Activated CD8-positive, alpha-beta memory T cell treated with anti-CD3 and anti-CD28 coated beads, Interleukin-2, amount 50 U/mL, for 1 hour (primary cell): ENCODE data around the gene RHO.

ENCODE experiments used
- DNase-seq: peaks from one replicate; pipeline ENCODE4 v3.0.0-alpha.2; 2020; ENCODE audit errors: extremely low read depth

RHO gene

DNA sequence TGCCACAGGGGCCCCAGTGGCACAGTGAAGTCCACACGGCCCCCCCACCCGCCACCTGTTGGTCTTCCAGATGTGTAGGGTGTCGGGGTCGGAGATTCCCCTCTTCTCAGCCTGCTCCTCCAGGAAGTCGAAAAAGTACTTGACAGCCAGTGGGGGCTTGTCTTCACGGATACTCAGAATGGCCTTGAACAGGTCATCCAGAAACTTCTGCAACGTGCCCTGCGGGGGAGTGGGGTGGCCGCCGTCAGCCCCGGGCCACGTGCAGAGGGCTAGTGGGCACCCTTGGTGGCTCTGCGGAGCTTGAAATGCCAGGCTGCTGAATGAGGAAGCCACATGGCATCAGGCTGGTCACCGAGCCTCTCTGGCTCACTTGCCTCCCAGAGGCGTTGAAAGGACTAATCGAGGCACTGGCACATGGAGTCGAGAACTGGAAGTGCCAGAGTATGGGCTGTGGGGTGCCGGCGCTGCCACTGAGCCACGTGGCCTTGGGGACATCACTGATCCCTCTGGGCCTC is 31.2 kb downstream of the RHO start:
- DNase-seq: no peak

DNA sequence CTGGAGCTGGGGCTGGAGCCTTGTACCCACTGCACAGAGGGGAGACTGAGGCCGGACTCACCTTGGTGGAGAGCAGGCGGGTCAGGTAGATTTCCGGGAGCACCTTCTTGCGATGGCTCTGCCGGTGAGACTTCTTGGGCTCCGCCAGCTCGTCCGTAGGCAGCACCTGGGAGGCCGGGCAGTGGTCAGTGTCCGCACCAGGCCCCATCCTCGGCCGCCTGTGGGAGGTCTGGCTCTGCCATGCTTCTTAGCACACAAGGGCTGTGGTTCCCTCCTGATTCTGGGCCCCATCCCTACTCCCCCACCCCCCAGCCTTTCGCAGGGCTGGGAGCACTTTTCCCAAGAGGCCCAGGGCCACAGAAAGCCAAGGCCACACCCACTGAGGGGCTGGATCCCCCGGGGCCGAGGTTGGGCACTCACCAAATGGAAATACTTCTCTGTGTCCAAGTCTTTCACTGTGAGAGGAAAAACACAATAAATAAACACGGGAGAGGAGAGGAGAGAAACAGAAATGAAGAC is 31.9 kb downstream of the RHO start:
- DNase-seq: no peak

DNA sequence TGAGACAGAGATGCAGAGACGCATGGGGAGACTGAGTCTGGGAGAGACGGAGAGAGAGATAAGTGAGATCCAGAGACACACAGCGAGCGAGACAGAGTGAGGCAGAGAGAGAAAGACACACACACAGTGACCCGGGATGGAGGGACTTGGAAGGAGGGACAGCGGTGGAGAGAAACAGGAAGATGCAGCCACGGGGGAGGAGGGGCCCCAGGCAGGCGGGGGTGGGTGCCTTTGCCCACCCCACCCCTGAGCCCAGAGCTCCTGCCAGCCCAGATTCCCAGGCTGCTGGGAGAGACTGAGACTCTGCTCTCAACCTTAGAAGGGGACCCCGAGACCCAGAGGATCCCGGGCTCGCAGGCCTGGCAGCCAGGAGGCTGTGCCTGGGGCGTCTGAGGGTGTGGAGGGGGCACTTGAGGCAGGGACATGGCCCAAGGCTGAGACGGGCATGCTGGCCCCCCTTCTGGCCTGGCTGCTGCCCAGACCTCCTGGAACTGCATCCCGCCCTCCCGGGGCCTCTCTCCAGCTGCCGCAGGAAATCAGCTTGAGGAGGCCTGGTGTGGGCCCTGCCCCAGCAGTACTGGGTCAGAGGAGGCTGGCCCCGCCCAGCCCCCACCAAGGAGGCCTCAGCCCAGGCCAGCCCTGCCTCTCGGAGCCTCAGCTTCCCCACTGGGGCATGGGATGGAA is 32.6 kb downstream of the RHO start:
- DNase-seq: no peak

DNA sequence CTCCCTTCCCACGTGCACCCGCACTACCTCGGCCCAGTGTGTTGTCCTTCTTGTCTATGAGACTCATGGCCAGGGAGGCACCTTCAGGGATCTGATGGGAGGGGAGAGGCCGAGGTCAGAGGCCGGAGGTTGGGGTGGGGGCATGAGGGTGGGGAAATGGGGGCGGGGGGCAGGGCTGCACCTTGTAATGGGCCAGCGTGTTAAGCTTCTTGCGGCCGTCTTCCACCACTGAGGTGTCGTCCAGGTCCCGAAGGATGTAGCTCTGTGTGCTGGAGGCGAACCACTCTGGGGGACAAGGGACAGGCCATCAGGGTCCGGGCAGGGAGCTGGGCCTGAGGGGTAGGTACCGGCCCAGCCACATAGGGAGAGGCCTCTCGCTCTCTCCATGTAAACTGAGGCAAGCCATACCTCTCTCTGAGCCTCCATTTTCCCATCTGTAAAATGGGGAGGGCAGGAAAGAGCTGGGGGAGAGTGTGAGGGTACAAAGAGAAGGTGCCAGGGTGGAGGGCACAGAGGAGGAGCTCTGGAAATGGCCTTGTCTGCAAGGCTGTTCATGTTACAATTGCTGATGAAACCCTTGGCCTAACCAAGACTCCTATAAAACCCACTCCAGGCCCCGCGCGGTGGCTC is 33.3 kb downstream of the RHO start:
- DNase-seq: no peak

DNA sequence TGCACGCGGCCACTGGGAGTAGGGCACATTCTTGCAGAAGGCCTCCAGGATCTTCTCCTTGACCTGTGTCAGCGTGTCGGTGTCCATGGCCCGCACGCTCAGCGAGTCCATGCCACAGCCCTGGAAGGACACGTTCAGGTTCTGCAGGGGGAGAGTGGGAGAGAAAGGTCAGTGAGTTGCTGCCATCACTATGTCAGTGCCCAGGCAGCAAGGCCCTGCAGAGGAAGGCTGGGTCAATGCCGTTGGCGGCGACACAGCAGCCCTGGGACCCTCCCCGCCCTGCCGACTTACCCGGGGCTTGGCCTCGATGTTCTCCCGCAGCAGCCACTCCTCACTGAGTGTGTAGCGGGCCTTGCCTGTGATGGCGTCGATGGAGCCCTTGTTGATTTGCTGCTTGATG is 34.4 kb downstream of the RHO start:
- no peak for DNase-seq

DNA sequence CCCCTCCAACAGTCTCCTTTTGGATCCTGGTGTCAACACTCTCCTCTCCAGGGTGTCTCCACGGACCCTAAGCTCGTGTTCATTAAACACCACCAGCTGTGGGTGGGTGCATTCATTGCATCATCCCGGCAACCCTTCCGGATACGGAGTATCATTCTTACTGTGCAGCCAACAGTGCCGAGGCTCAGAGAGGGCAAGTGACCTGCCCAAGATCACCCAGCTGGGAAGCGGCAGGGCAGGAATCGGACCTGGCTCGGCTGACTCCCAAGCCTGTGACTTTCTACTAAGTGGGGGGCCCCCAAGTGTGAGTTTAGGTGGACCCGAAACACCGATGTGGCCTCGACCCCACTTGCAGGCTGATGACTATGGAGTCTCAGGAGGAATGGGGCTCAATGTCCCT is 34.9 kb downstream of the RHO start:
- DNase-seq: no peak

DNA sequence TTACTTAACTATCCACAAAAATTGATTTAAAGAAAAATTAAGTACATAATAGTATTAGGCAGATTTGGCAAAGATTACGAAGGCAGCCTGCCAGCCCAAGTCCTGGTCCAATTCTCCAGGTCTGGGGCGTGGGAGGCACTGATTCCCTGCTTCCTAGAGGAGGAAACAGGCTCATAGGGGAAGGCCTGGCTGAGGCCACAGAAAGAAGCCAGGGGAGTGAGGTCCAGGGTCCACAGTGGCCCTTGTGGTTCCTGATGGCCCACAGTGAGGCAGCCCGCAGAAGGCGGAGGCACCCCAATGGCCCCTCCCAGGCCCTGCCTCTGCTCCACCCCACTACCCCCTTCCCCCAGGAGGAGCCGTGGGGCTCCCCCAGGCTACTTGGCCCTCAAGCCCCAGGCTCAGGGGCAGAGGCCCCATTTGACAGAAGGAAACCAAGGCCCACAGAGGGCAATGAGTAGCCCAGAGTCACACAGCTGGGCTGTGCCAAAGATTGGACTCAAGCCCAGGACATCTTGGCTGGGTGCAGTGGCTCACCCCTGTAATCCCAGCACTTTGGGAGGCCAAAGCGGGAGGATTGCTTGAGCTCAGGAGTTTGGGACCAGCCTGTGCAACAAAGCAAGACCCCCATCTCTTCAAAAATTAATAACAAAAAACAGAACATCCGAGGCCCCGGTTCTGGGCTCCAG is 35.6 kb downstream of the RHO start:
- DNase-seq: no peak

DNA sequence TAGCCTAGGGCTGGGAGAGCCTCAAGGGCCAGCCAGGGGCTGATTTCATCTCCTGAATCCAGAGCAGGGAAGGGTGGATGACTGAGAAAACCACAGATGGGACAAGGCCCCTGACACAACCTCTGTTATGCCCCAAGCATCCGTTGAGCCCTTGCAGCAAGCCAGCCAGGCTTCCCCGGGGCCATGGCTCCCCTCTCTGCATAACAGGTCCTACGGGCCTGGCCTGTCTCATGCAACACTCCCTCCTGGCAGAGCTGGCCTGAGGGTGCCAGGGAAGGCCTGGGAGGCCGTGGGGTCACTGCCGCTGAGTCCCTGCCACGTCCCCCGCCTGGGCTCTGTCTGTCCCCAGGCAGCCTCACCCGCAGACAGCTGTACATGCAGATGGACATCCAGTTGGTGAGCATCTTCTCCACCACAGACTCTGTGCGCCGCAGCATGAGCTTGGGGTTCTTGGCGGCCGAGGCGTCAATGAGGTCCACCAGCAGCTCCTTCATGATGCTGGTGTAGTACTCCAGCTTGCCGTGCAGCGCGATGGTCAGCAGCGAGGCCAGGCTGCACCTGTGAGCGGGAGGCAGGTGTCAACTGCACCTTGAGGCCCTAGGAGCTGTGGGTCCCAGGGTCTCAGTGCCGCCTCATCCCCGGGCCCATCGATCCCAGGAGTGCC is 36.7 kb downstream of the RHO start:
- no peak for DNase-seq

DNA sequence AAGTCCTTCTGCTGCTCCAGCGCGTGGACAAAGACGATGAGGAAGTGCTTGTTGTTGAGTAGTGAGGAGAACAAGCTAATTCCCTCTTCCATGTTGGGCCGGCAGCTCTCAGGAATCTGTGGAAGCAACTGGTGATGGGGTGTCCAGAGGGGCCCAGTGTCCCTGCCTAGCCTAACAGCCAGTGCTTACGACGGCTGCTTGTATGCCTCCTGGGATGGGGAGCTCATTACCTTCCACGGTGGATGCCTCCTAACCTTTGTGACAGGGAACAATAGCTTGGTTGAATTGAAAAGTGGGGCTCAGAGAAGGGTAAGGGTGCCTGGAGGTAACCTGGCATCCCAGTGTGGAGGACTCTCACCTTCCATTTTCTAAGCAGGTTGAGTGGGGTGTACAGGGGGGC is 37.5 kb downstream of the RHO start:
- DNase-seq: no peak

DNA sequence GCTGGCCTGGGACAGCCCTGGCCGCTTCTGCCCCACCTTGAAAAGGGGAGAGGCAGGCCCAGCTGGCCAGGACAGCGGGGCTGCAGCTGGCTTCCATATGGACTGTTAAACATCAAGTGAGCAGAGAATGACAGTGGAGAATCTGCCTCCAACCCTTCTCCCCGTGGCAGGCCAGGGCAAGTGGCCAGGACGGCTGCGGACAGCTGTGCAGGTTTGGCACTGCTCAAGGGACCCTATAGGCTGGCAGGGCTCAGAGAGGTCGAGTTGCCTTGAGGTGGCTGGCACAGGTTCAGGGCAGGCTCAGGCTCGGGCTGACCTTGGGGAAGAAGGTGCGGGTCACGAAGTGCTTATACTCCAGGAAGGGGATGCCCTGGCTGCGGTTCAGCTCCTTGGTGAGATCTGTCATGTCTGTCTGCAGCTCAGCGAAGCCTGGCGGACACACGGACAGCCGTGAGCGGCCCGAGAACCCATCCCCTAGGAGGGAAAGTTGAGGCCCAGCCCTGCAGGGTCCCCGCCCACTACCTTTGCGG is 38.8 kb downstream of the RHO start:
- no peak for DNase-seq

DNA sequence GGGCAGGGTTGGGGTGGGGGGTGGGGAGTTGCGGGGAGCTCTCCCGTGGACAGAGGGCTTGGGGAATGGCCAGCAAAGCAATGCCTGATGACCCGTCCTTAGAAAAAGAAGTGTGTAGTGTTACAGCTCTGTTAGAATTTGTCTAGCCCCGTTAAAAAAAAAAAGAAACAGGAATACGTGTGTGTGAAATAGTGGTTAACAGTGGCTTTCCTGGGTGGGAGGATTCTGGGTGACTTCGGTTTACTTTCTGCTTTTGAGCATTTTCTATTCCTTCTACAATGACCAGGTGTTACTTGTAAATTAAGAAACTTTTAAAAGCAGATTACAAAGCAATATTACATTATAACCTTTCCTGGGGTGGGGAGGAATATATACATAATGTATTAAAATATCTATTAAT is 39.5 kb downstream of the RHO start:
- no peak for DNase-seq

DNA sequence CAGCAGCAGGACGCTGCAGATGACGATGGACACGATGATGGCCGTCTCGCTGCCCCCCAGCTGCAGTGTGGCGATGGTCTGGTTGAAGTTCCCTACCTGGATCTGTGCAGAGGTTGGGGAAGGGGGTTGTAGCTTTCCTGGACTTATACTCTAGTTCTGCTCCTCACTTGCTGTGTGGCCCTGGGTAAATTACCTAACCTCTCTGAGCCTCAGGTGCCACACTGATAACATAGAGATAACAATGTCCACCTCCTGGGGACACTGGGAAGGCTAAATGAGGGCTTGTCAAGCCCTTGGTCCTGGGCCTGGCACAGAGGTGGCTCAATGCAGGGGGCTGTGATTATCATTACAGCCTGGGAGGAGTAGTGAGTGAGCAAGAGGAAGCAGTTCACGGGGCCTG is 41.4 kb downstream of the RHO start:
- DNase-seq: no peak

DNA sequence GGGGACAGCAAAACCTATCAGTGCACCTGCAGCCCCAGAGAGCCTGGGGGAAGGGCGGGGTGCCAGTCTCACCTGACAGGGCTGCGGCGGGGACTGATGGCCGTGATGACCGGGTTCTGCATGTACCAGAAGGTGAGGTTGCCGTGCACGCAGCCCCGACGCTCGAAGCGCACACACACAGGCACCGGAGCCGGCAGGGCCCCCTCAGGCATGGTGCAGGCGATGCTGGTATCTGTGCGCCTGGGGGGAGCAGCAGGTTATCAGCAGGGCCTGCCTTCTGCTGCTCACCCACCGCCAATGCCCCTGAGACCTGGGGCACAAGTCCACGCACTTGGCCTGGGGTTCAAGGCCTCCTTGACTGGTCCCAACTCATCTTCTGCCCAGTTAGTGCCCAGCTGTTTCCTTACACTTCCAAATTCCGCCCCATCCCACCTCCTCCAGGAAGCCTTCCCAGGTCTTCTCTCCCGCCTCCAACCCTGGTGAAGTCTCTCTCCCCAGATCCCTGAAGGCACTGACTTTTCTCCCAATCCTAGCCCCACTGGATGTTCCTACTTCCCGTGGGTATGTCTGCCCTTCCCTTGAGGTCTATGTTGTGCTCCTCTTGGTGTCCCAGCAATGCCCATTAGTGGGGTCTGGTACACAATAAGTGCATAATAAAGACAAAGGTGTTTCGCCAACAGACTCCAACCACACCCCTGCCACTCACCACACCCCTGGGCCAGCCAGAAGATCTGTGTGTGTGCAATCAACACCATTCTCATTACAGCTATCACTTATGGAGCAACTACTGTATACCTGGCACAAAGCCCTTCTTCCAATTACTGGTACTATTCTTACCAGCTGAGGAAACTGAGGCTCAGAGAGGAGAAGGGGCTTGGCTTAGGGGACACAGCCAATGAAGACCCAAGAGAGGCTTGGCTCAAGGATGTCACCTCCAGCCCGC is 43.4 kb downstream of the RHO start:
- DNase-seq: no peak

DNA sequence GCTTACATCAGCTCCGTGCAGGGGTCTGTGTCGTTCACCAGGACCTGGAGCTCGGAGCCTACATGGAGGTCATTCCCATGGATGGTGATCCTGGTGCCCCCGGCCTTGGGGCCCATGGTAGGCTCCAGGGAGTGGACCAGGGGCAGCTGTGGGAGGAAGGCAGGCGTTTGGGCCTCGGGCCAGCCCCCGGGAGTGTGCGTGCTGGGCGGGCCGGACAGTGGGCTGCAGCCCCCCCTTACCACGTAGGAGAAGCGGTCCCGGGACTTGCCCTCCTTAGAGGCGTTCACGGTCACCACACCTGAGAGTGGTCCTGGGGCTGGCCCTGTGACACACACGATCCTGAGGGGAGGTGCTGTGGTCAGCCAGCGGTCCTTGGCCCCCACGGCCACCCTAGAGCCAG is 44.2 kb downstream of the RHO start:
- DNase-seq: no peak

DNA sequence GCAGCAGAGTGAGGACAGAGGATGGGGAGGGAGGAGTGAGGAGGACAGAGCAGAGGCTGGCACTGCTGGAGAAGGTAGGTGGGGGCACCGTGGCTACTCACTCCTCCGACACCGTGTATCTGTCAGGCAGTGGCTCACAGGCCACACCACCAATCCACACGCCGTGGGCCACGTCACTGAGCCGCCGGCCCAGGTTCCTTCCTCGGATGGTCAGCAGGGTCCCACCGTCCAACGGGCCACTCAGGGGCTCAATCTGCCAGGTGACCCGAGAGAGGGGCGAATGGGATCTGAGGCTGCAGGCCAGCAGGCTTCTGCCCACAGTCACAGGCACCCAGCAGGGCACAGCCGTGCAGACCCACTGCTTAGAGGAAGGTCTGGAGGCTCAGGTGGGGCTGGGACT is 45.1 kb downstream of the RHO start:
- no peak for DNase-seq

DNA sequence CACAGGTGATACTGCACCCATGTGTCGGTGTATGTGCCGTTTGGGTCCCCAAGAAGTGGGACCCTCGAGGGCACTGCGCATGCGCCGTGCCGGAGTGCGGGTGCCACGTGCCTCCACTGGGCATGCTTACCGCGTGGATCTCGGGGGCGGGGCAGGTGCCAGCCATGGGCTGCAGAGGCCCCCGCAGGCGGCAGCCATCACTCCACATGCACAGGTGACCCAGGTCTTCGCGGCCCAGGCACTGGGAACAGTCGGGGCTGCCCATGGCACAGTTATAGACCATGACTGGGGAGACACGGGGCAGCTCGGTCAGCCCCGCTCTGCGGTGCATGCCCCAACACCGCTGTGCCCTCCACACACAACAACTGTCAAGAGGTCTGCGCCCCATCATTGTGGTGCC is 45.8 kb downstream of the RHO start:
- no peak for DNase-seq

DNA sequence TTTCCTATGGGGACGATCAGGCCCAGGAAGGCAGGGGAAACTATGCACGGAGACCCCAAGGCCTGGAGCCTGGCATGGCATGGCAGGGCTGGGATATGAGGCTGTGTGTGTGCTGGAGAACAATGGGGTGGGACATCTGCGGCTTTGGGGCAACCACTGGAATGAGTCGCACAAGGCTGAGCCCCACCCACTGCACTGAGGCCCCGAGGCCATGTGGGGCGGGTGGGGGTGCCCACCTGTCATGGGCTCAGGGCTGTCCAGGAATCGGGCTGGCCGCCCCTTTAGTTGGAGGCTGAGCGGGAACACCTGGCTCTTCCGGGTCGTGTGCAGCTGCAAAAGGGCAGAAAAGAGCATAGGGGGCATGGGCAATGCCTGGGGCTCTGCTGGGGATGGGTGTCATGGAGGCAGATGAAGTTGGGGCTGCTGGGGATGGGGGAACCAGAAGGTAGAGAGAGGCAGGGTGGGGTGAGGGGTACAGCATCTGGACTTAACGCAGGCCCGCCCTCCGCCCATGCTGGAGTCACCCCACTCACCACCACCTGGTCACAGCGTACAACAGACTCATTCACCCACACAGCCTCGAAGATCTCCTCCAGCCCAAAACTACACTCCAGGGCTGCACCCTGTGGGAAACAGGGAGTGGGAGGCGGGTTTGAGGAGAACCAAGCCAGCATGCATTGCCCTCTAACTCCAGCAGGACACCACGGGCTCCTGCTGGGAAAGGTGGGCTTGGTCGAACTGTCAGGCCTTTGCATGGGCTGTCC is 47.0 kb downstream of the RHO start:
- no peak for DNase-seq

DNA sequence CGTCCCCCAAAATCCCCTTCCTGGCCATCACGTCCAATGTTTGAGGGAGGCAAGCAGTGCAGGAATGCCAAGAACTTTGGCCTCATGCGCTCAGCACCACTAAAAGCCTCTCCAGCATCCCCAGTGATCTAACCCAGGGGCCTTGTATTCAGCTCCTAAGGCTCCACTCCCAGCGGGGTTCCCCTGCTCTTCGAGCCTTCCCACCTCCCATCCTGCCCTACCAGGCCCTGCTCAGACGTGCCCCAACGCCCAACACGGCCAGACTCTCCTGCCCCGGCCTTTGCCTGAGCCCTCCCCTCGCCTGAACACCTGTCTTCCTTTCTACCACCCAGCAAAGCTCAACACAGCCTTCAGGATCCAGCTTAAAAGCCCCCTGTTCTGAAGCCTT is 47.6 kb downstream of the RHO start:
- DNase-seq: no peak

DNA sequence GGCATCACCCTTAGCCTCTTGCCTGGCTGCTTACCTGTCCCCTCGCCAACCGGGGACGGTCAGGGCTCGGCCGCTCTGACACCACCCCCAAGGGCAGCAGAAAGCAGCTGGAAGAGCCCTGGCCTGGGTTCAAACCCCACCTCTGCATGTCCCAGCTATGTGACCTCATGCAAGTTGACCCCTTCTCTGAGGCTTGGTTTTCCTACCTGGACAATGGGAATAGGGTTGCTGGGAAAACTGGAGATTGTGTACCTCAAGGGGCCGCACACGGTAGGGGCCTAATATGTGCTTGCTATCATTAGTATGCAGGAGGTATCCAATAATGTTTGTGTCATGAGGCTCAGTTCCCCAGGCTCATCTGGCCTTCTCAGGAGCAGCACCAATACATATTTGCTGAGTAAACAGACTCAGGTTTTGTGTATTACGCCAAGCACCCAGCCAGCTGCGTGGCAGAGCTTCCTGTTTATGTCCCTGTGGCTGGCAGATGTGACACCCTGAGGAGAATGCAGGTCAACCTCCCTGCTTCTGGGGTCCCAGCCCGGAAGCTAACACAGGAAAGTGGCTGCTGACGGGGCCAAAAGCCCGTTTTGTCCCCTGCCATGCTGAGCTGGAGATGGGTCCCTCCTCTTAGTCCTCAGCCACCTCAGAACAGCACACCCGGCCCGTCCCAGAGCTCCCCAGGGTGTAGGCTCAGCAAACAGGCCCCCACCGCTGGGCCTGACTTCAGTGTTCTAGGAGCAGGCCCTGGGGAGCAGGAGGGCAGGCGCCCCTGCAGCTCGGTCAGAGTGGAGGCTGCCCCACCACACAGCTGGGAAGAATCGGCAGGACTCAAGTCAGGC is 48.3 kb downstream of the RHO start:
- peak; percentile 65 for DNase-seq
